GM19372 (cell line): Measurements from ENCODE around the gene GCM1.

ENCODE experiments used
- ATAC-seq: cut with Tn5 transposase; IDR thresholded peaks from one replicate; pipeline ENCODE4 v1.9.1; 2021; ENCODE audit warnings: mild to moderate bottlenecking, low read depth, moderate library complexity; ENCODE audit not compliant: unreplicated experiment

Gene GCM1

GRCh38 chr6:53154071-53154470 lies 5.4 kb upstream of the GCM1 start:
- no peak for ATAC-seq

GRCh38 chr6:53152576-53152975 lies 3.9 kb upstream of the GCM1 start:
- no peak for ATAC-seq

- no peak for ATAC-seq
Measured at GRCh38 chr6:53151676-53152075, 3.0 kb upstream of the GCM1 start.

GRCh38 chr6:53144802-53145201 lies 3.8 kb downstream of the GCM1 start:
- no peak for ATAC-seq

- no peak for ATAC-seq
Measured at GRCh38 chr6:53143710-53144109, 4.9 kb downstream of the GCM1 start.

GRCh38 chr6:53142810-53143209 lies 5.8 kb downstream of the GCM1 start:
- no peak for ATAC-seq

GRCh38 chr6:53139841-53140413 lies 8.7 kb downstream of the GCM1 start:
- ATAC-seq: no peak

- no peak for ATAC-seq
Measured at GRCh38 chr6:53136000-53136609, 12.5 kb downstream of the GCM1 start.

GRCh38 chr6:53134601-53135235 lies 13.9 kb downstream of the GCM1 start:
- no peak for ATAC-seq

GRCh38 chr6:53133961-53134360 lies 14.7 kb downstream of the GCM1 start:
- no peak for ATAC-seq

GRCh38 chr6:53130569-53131290 lies 17.9 kb downstream of the GCM1 start:
- no peak for ATAC-seq

- no peak for ATAC-seq
Measured at GRCh38 chr6:53128842-53129241, 19.8 kb downstream of the GCM1 start.

GRCh38 chr6:53125276-53125675 lies 23.4 kb downstream of the GCM1 start:
- ATAC-seq: no peak

GRCh38 chr6:53124131-53124800 lies 24.4 kb downstream of the GCM1 start:
- ATAC-seq: no peak

GRCh38 chr6:53119772-53120409 lies 28.8 kb downstream of the GCM1 start:
- ATAC-seq: no peak

- ATAC-seq: no peak
Measured at GRCh38 chr6:53119349-53119748, 29.3 kb downstream of the GCM1 start.

GRCh38 chr6:53115741-53116140 lies 32.9 kb downstream of the GCM1 start:
- ATAC-seq: no peak

- no peak for ATAC-seq
Measured at GRCh38 chr6:53115113-53115512, 33.5 kb downstream of the GCM1 start.

GRCh38 chr6:53113742-53114141 lies 34.9 kb downstream of the GCM1 start:
- no peak for ATAC-seq

- ATAC-seq: no peak
Measured at GRCh38 chr6:53112871-53113270, 35.8 kb downstream of the GCM1 start.

- ATAC-seq: no peak
Measured at GRCh38 chr6:53112404-53112803, 36.2 kb downstream of the GCM1 start.
